ES-I3 (cell line): ENCODE results near the gene GPR31.

Experiments
- H3K36me3 ChIP-seq: 2 replicates; pipeline ENCODE4 v1.6.1; 2013; ENCODE audit warnings: mild to moderate bottlenecking, low read length, control low read depth, moderate library complexity; ENCODE audit not compliant: insufficient read depth
- H3K4me1 ChIP-seq: 2 replicates; pipeline ENCODE4 v1.6.1; 2013; ENCODE audit warnings: mild to moderate bottlenecking, control low read depth, low read length; ENCODE audit not compliant: insufficient read depth
- H3K9ac ChIP-seq: 2 replicates; pipeline ENCODE4 v1.6.1; 2013; ENCODE audit warnings: low read depth, mild to moderate bottlenecking, low read length, moderate library complexity
- H3K9me3 ChIP-seq: 2 replicates; pipeline ENCODE4 v1.6.1; 2013; ENCODE audit warnings: mild to moderate bottlenecking, low read length, moderate library complexity; ENCODE audit not compliant: control insufficient read depth, insufficient read depth

The GPR31 gene

GRCh38 chr6:167137881-167138280 lies 19.9 kb downstream of the GPR31 start:
- Histone ChIP-seq H3K4me1 (peaks cover 8% of the 10 kb centered on the region), H3K9me3 (no peaks in the 10 kb centered on the region), H3K9ac (no peak overlapping the region), H3K36me3 (no peaks in the 10 kb centered on the region)

- no peaks in the 10 kb centered on the region for H3K36me3 ChIP-seq
- H3K4me1 ChIP-seq: peaks cover 8% of the 10 kb centered on the region
- no peak overlapping the region for H3K9ac ChIP-seq
- no peaks in the 10 kb centered on the region for H3K9me3 ChIP-seq
These were observed 20.7 kb downstream of the GPR31 start for GRCh38 chr6:167137081-167137480.

- Histone ChIP-seq H3K9me3 (no peaks in the 10 kb centered on the region), H3K36me3 (no peaks in the 10 kb centered on the region), H3K4me1 (peaks cover 7% of the 10 kb centered on the region), H3K9ac (no peak overlapping the region)
These were observed 21.4 kb downstream of the GPR31 start for GRCh38 chr6:167136376-167136775.

- Histone ChIP-seq H3K4me1 (no peaks in the 10 kb centered on the region; the same call in 1 of the 2 replicates), H3K9me3 (no peaks in the 10 kb centered on the region), H3K36me3 (no peaks in the 10 kb centered on the region), H3K9ac (no peak overlapping the region)
These were observed 23.1 kb downstream of the GPR31 start for GRCh38 chr6:167134448-167135328.

- H3K9ac ChIP-seq: no peak overlapping the region
- H3K9me3 ChIP-seq: no peaks in the 10 kb centered on the region
- H3K36me3 ChIP-seq: no peaks in the 10 kb centered on the region
- H3K4me1 ChIP-seq: no peaks in the 10 kb centered on the region
These were observed 26.8 kb downstream of the GPR31 start for GRCh38 chr6:167130712-167131684.

- Histone ChIP-seq H3K36me3 (no peaks in the 10 kb centered on the region), H3K9ac (no peak overlapping the region), H3K9me3 (no peaks in the 10 kb centered on the region), H3K4me1 (no peaks in the 10 kb centered on the region)
These were observed 27.6 kb downstream of the GPR31 start for GRCh38 chr6:167130008-167130677.

- Histone ChIP-seq H3K9me3 (no peaks in the 10 kb centered on the region), H3K4me1 (no peaks in the 10 kb centered on the region), H3K9ac (no peak overlapping the region), H3K36me3 (no peaks in the 10 kb centered on the region)
These were observed 28.2 kb downstream of the GPR31 start for GRCh38 chr6:167129562-167129961.

- no peaks in the 10 kb centered on the region for H3K36me3 ChIP-seq
- H3K9ac ChIP-seq: no peak overlapping the region
- H3K9me3 ChIP-seq: no peaks in the 10 kb centered on the region
- H3K4me1 ChIP-seq: no peaks in the 10 kb centered on the region
These were observed 28.6 kb downstream of the GPR31 start for GRCh38 chr6:167129159-167129558.

- Histone ChIP-seq H3K9ac (no peak overlapping the region), H3K36me3 (no peaks in the 10 kb centered on the region), H3K9me3 (no peaks in the 10 kb centered on the region), H3K4me1 (no peaks in the 10 kb centered on the region)
These were observed 29.8 kb downstream of the GPR31 start for GRCh38 chr6:167127785-167128531.

- no peaks in the 10 kb centered on the region for H3K4me1 ChIP-seq
These were observed 31.9 kb downstream of the GPR31 start for GRCh38 chr6:167125855-167126349.

GRCh38 chr6:167125410-167125809 lies 32.4 kb downstream of the GPR31 start:
- no peaks in the 10 kb centered on the region for H3K4me1 ChIP-seq

More at GRCh38 chr6:167125855-167126349, 31.9 kb downstream of the GPR31 start:
- H3K36me3 ChIP-seq: no peaks in the 10 kb centered on the region
- no peak overlapping the region for H3K9ac ChIP-seq
- no peaks in the 10 kb centered on the region for H3K9me3 ChIP-seq

GRCh38 chr6:167124753-167125152 lies 33.0 kb downstream of the GPR31 start:
- Histone ChIP-seq H3K9ac (no peak overlapping the region), H3K36me3 (no peaks in the 10 kb centered on the region), H3K4me1 (no peaks in the 10 kb centered on the region), H3K9me3 (no peaks in the 10 kb centered on the region)

More at GRCh38 chr6:167125410-167125809, 32.4 kb downstream of the GPR31 start:
- Histone ChIP-seq H3K9ac (no peak overlapping the region), H3K36me3 (no peaks in the 10 kb centered on the region), H3K9me3 (no peaks in the 10 kb centered on the region)

- H3K36me3 ChIP-seq: no peaks in the 10 kb centered on the region
- no peaks in the 10 kb centered on the region for H3K9me3 ChIP-seq
- H3K9ac ChIP-seq: no peak within 1 kb of the TSS
- no peaks in the 10 kb centered on the region for H3K4me1 ChIP-seq
These were observed 34.7 kb downstream of the GPR31 start, which contains the start of gene CCR6 for GRCh38 chr6:167122827-167123657. Gene CCR6, plus strand, starts transcription at chr6:167123096. Its CDS starts 13,039 bp downstream, at chr6:167136135.
